G401.6 (cell line): ENCODE data around the gene BPIFB3.

Experiments used
- FAIRE-seq: peaks from 2 replicates; lab custom pipeline; 2012; peaks lifted over from hg19 to GRCh38; lab: Jason Lieb, UNC

The BPIFB3 gene

GRCh38 chr20:33063271-33063670, 9.6 kb downstream of the BPIFB3 start:
- no peak for FAIRE-seq

- no peak for FAIRE-seq
These were observed 11.0 kb downstream of the BPIFB3 start for GRCh38 chr20:33064572-33065287.

GRCh38 chr20:33065785-33066184, 12.1 kb downstream of the BPIFB3 start:
- no peak for FAIRE-seq

- FAIRE-seq, result no peak
These were observed 14.1 kb downstream of the BPIFB3 start for GRCh38 chr20:33067806-33068205.

- FAIRE-seq, result no peak
These were observed 14.7 kb downstream of the BPIFB3 start for GRCh38 chr20:33068251-33068939.

- FAIRE-seq, result no peak
These were observed 16.0 kb downstream of the BPIFB3 start for GRCh38 chr20:33069673-33070072.

GRCh38 chr20:33070111-33071053, 16.7 kb downstream of the BPIFB3 start:
- no peak for FAIRE-seq

GRCh38 chr20:33071198-33071597, 17.5 kb downstream of the BPIFB3 start:
- no peak for FAIRE-seq

- no peak for FAIRE-seq
These were observed 18.7 kb downstream of the BPIFB3 start for GRCh38 chr20:33072362-33072761.

GRCh38 chr20:33072813-33073212, 19.1 kb downstream of the BPIFB3 start:
- FAIRE-seq, result no peak

- no peak for FAIRE-seq
These were observed 21.0 kb downstream of the BPIFB3 start for GRCh38 chr20:33074675-33075074.

GRCh38 chr20:33075281-33075680, 21.6 kb downstream of the BPIFB3 start:
- FAIRE-seq, result no peak

GRCh38 chr20:33076662-33077372, 23.1 kb downstream of the BPIFB3 start:
- no peak for FAIRE-seq

- no peak for FAIRE-seq
These were observed 25.6 kb downstream of the BPIFB3 start, which contains the start of gene BPIFB4 for GRCh38 chr20:33079259-33079658. TSS of gene BPIFB4 (plus strand) at chr20:33079643. CDS start at chr20:33081527, 1,884 bp downstream.

- no peak for FAIRE-seq
These were observed 27.9 kb downstream of the BPIFB3 start for GRCh38 chr20:33081411-33082154.

- FAIRE-seq, result no peak
These were observed 28.8 kb downstream of the BPIFB3 start for GRCh38 chr20:33082546-33082945.

- FAIRE-seq, result no peak
These were observed 30.0 kb downstream of the BPIFB3 start for GRCh38 chr20:33083544-33084340.

- FAIRE-seq, result no peak
These were observed 31.0 kb downstream of the BPIFB3 start for GRCh38 chr20:33084722-33085121.

GRCh38 chr20:33086052-33086722, 32.5 kb downstream of the BPIFB3 start:
- FAIRE-seq, result no peak

GRCh38 chr20:33091147-33091546, 37.4 kb downstream of the BPIFB3 start:
- no peak for FAIRE-seq
